Ishikawa (cell line): ENCODE results near the gene HOOK2.

ENCODE experiments used
- CEBPB ChIP-seq: IDR thresholded peaks from 2 replicates; pipeline ENCODE4 v1.6.1; 2012
- CREB1 ChIP-seq: IDR thresholded peaks from 2 replicates; pipeline ENCODE4 v1.6.1; 2012; ENCODE audit warnings: low read depth
- EGR1 ChIP-seq: IDR thresholded peaks from 2 replicates; pipeline ENCODE4 v1.6.1; 2012
- EP300 ChIP-seq: IDR thresholded peaks from 2 replicates; pipeline ENCODE4 v1.6.1; 2012; ENCODE audit warnings: borderline replicate concordance
- FOXM1 ChIP-seq: IDR thresholded peaks from 2 replicates; pipeline ENCODE4 v1.6.1; 2012; ENCODE audit warnings: low read depth, borderline replicate concordance
- MAX ChIP-seq: IDR thresholded peaks from 2 replicates; pipeline ENCODE4 v1.6.1; 2012
- NFIC ChIP-seq: IDR thresholded peaks from 2 replicates; pipeline ENCODE4 v1.6.1; 2012
- RAD21 ChIP-seq: IDR thresholded peaks from 2 replicates; pipeline ENCODE4 v1.6.1; 2012; ENCODE audit warnings: low read depth
- REST ChIP-seq: IDR thresholded peaks from 2 replicates; pipeline ENCODE4 v1.6.1; 2012; ENCODE audit warnings: low read depth, mild to moderate bottlenecking
- TAF1 ChIP-seq: IDR thresholded peaks from 2 replicates; pipeline ENCODE4 v1.6.1; 2012; ENCODE audit warnings: low read depth, mild to moderate bottlenecking
- TCF12 ChIP-seq: IDR thresholded peaks from 2 replicates; pipeline ENCODE4 v1.6.1; 2012; ENCODE audit warnings: low read depth
- TEAD4 ChIP-seq: IDR thresholded peaks from 2 replicates; pipeline ENCODE4 v1.6.1; 2012
- USF1 ChIP-seq: IDR thresholded peaks from 2 replicates; pipeline ENCODE4 v1.6.1; 2012
- YY1 ChIP-seq: IDR thresholded peaks from 2 replicates; pipeline ENCODE4 v1.6.1; 2012; ENCODE audit warnings: low read depth
- ZBTB7A ChIP-seq: IDR thresholded peaks from 2 replicates; pipeline ENCODE4 v1.6.1; 2012; ENCODE audit warnings: low read depth

The HOOK2 gene

DNA sequence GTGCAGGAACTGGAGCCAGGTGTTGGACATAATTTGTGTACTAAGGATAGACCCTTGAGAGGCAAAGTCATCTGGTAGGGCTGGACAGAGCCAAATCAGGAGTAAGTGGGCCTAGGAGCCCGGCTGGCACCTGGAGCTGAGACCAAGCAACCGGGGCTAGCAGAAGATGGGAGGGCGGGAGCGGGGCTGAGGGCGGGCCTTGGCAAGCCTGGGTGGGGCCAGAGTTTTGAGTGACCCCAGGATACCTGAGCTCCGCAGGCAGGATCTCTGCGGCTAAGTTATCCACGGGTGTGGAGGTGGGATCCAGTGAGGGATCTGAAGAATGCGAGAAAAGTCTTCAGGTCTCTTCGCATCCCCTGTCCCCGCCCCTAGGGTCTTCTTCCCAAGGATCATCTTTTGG, 8.2 kb downstream of the HOOK2 start:
- TF ChIP-seq TCF12 (no peak), EP300 (no peak), USF1 (no peak), MAX (no peak), CREB1 (no peak), RAD21 (no peak), FOXM1 (no peak), ZBTB7A (no peak)

GRCh38 chr19:12766051-12766521, 9.3 kb downstream of the HOOK2 start:
- no peak for TF ChIP-seq NFIC
- TF ChIP-seq RAD21, result peak; percentile 65

- TF ChIP-seq CEBPB (no peak), TCF12 (no peak), EGR1 (no peak), MAX (no peak), TAF1 (no peak), USF1 (no peak), FOXM1 (no peak), ZBTB7A (no peak), YY1 (no peak), EP300 (no peak), RAD21 (no peak), TEAD4 (no peak), REST (no peak), NFIC (no peak), CREB1 (no peak)
Observed at GRCh38 chr19:12764698-12765097, 10.7 kb downstream of the HOOK2 start.

DNA sequence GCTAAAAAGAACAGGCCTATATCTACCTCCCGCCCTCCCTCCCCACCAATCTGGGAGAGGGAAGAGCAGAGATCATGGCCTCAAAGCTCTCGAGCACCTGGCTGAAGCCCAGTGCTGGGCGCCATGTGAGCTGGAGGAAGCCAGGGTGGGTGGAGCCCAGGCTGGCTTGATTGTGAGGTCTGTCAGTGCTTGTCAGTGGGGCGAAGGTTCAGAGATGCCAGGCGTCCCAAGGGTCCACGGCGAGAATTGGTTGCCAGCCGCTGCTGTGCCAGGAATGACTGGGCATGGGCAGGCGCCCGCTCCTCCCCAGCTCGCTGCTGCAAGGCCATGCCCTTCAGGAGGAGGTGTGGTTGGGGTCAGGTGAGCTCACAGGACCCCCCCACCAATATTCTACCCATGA, 12.3 kb downstream of the HOOK2 start:
- TF ChIP-seq CEBPB (no peak), TAF1 (no peak), TCF12 (no peak), MAX (no peak), NFIC (no peak)

DNA sequence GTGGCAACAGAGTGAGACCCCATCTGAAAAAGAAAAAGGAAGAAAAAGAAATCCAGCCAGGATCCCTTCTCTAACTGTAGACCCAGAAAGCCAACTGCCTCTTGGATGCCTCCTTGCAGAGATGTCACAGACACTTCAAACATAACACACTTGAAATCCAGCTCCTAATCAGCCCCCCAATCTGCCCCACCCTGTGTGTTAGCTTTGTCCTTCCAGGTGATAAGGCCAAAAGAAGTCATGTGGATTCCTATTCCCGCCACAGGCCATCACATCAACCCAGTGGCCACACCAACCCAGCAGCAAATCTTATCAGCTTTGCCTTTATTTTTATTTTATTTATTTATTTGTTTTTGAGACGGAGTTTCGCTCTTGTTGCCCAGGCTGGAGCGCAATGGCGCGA, 15.7 kb downstream of the HOOK2 start:
- TF ChIP-seq REST (no peak), TCF12 (no peak), CEBPB (no peak), EP300 (no peak), TEAD4 (no peak), FOXM1 (no peak), EGR1 (no peak), ZBTB7A (no peak), MAX (no peak), NFIC (no peak), USF1 (no peak), YY1 (no peak), RAD21 (no peak), CREB1 (no peak), TAF1 (no peak)

DNA sequence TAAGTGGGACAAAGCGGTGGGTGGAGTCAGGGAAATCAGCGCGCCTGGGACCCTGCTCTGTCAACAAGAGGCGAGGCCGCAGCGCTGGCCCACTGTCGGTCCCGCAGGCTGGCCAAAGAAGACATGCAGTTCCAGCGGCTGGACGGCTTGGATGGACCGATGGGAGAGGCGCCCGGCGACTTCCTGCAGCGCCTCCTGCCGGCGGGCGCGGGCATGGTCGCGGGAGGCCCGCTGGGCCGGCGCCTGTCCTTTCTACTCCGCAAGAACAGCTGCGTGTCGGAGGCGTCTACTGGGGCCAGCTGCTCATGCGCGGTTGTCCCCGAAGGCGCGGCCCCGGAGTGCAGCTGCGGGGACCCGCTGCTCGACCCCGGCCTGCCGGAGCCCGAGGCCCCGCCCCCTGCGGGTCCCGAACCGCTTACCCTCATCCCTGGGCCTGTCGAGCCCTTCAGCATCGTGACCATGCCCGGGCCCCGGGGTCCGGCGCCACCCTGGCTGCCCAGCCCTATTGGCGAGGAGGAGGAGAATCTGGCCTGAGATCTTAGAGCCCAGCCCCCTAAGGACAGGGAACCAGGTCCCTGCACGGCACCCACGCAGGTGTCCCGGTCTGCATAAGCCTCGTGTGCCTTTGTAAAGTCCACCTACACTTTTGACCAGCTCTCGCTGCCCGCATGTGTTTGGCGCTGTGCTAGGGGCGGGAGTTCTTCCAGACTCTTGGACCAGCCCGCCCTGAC, 17.6 kb downstream of the HOOK2 start:
- 0 out of 2 replicates have a peak, but pooled peaks have one; percentile 19 for TF ChIP-seq MAX
- TF ChIP-seq CREB1, result no peak
- TF ChIP-seq RAD21, result peak; percentile 51; the same call in 1 of the 2 replicates
